NT2/D1 (cell line): ENCODE results near the gene CYB561D2.

Experiments used
- SUZ12 ChIP-seq: IDR thresholded peaks from 2 replicates; pipeline ENCODE4 v1.6.1; 2011; ENCODE audit not compliant: insufficient read length, insufficient read depth; ENCODE audit errors: extremely low read depth
- YY1 ChIP-seq: IDR thresholded peaks from 2 replicates; pipeline ENCODE4 v1.6.1; 2011; ENCODE audit not compliant: insufficient read length, insufficient read depth
- ZNF274 ChIP-seq: IDR thresholded peaks from 2 replicates; pipeline ENCODE4 v1.6.1; 2011; ENCODE audit warnings: mild to moderate bottlenecking, low read depth, low read length

GRCh38 chr3:50390508-50391224 is 40.0 kb downstream of the CYB561D2 start:
- no peak for TF ChIP-seq YY1
- no peak for TF ChIP-seq SUZ12
- TF ChIP-seq ZNF274, result no peak
